Tongue (tissue), 2 donors: Measurements from ENCODE around the gene SDHAF2. TPM values are rescaled to one million over a fixed set of nuclear protein-coding genes. Genes with fewer than 3 reads are reported as not detected.
"Not testable (repeated sequence)": the region's sequence is repeated elsewhere in the genome, so short reads cannot be mapped to it uniquely, and the experiment has no call there.

Source experiments
- DNase-seq: peaks from one replicate; pipeline ENCODE4 v3.0.0-alpha.2; 2015
- total RNA-seq: library from RNA; depleted of rRNA; stranded (reverse); fragments of >200 nt; gene quantifications from one replicate; pipeline ENCODE4 v1.2.3, GENCODE V29; 2014

The SDHAF2 gene
- total RNA-seq = 23.7 TPM

DNA sequence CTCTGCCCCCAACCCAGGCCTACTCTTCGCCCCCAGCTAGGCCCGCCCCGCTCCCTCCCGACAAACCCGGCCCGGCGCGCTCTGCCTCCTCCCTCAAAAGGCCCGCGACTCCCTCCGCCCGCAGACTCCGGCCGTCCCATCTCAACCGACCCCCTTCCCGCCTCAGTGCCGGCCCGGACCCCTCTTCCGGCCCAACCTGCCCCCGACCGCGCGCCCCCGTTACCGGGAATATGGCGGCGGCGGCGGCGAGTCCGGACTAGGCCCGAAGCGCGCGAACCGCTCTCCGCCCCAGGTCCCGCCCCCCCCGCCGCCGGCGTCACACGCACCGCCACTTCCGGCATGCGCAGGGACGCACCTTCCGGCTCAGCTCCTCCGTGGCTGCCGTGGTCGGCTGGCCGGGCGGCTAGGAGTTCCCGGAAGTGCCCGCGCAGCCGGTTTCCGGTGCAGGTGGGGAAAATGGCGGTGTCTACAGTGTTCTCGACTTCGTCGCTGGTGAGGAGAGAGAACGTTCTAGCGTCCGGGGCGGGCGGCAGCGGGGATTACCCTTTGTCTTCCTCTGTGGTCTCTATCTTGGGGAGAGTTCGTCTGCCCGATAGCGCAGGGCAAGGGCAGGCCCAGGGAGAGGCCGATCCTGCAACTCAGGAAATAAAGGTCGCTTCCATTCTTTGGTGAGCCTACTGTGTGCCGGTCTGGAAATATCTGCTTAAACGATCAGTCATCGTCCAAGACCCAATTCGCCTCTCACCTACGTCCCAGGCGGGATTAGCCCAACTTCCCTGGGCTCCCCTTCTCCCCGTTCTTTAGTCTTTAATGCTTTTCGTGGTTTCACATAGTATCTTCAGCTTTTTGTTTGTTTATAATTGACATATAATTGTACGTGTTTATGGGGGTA is at the start of gene SDHAF2, which contains the start of gene CPSF7:
SDHAF2 (plus strand) TSS at position 434 of the 892 bp plus-strand sequence; CDS start at position 457, 23 bp downstream.
CPSF7 (minus strand) TSS at position 285 of the 892 bp plus-strand sequence. CDS start 740 bp downstream, outside the sequence.
- peak; percentile 98 for DNase-seq

DNA sequence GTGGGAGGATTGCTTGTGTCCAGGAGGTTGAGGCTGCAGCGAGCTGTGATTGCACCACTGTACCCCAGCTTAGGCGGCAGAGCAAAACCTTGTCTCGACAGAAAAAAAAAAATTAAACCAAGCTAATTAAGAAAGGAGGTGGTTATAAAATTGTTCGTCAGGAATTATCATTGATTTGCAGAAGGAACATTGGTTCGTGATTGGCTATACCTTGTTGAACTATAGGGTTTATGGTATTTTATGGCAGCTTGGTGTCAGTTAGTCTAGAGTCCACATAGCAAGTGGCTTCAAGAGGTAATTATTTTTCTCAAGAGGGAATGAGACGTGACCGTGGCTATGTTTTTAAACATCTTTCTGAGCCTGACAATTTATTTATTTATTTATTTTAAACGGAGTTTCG is 49.0 kb upstream of the SDHAF2 start:
- DNase-seq = no peak

DNA sequence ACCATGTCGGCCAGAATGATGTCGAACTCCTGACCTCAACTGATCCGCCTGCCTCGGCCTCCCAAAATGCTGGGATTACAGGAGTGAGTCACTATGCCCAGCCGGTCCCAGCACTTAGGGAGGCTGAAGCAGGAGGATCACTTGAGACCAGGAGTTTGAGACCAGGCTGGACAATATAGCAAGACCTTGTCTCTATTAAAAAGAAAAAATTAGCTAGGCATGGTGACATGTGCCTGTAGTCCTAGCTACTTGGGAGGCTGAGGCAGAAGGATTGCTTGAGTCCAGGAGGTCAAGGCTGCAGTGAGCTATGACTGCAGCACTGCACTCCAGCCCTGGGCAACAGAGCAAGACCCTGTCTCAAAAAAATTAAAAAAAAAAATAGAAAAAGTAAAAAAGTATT is 46.1 kb upstream of the SDHAF2 start:
- DNase-seq = not testable (repeated sequence)

DNA sequence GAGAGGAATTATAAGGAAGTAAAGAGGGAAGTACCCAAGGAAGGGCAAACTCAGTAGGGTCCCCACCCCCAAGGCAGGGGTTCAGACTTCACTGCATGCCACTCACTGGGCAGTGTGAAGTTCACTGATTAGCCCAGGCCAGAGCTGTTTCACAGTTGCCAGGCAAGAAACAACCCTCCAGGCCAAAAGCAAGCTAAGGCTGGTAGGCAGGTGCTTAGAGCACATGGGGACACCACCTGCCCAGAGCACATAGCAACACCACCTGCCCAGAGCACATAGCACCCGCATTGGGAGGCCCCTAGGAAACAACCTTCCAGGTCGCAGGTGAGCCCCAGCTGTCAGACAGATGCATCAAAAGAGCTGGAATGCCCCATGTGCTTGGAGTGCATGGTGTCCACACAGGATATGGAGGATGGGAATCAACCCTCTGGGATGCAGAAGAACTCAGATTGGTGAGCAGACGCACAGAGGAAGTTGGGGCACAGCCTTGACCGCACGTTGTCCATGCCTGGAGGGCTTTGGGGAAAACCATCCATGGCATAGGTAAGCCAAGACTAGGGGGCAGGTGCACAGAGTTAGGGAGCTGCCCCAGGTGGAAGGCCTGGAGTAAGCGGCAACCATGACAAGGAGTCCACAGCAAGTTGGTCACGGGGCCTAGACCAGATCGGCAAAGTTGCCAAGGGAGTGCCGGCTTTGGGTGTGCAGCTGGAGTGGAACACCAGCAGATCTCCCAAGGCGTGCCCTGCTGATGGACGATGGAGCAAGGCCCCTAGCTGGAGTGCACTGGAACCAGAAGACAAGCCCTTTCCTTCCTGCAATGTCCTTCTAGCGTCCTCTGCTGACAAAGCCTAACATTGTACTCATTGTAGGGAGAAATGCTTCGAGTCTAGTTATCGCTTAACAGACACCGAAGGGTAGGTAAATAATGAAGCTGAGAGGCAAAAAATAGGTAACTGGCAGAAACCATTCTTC is 45.4 kb upstream of the SDHAF2 start:
- DNase-seq = no peak

DNA sequence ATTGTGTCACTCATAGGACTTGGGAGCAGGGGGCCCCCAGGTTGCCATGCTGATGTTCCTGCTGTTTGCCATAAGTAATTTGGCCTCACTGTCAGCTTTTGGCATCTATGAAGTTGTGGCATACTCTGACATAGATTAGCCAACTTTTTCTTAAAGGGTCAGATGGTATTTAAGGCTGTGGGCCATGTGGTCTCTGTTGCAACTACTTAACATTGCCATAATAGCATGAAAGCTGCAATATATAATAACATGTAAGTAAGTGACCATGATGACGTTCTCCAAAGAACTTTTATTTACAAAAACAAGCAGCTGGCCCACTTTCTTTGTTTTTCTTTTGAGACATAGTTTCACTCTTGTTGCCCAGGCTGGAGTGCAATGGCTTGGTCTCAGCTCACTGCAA is 39.8 kb upstream of the SDHAF2 start:
- no peak for DNase-seq

DNA sequence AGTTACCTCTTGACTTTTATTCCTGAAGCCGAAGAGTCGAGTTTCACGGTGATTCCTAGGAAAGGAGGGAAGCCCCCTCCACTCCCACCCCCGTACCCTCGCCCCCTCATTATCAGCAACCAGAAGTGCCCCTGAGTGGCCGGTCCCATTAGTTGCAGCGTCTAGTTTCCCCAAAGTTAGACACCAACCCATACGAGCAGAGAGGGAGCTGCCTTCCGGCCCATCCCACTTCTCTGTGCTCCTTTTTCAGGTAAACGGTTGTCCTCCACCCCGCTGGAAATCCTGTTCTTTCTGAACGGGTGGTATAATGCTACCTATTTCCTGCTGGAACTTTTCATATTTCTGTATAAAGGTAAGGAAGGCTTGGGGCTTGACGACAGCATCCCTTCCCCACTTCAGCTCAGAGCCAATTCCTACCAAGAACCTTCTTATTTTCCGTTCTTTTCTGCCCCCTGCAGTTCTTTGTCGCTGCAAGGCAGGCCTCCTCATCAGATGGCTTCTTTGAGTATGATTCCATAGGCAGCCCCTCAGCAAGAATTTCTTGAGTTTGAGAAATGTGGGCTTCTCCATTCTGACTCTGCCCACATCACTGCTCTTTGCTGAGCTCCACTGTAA is 36.8 kb upstream of the SDHAF2 start:
- DNase-seq = peak; percentile 34

DNA sequence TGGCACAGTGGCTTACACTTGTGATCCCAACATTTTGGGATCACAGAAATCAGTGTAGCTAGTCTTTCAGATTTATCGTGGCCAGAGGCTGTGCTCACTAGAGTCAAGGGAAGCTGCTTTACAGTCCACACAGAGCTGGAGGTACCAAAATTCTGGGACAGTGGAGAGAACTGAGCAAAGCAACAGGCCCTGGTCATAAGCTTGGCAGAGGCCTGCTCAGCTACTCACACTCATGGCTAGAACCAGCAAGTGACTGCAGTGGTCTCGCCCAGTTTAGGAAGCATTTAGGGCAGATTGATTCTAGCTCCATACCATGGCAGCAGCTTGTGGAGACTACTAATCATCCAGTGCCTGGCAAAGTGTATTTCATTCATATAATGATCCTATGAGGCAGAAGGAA is 28.8 kb upstream of the SDHAF2 start:
- no peak for DNase-seq

DNA sequence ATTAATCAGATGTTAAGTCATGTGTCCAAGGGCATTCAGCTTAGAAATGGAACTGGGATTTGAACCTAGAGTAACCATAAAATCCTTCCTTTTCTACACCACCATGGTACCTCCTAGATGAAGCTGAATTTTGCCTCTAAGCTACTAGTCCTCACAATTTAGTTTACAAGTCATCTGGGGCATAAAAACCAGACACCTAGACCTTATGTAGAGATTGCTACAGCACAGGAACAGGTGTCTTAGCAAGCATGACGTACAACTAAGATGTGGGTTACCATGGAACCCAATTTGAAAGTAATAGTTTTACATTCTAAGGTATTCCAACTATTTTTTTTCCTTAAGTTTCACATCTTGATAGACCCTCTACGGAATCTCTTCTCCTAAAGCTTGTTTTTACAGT is 28.4 kb upstream of the SDHAF2 start:
- DNase-seq = no peak

DNA sequence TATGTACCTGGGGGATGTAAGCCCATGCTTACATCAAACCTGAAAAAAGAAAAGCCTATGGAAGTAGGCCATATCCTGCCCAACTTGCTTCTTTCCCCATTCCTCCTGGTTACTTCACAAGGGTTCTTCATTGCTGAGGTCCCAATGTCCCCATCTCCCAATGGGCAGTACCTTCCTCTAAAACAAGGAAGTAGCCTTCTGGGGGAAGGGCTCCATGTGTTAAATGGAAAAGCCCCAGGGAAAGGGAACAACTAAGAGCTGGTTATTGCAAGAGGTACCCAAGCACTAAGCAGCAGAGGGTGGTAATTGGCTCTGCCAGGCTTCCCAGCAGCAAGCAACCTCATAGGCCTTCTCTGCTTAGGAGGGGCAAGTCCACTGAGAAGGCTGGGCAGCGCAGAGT is 26.3 kb upstream of the SDHAF2 start:
- DNase-seq = no peak

DNA sequence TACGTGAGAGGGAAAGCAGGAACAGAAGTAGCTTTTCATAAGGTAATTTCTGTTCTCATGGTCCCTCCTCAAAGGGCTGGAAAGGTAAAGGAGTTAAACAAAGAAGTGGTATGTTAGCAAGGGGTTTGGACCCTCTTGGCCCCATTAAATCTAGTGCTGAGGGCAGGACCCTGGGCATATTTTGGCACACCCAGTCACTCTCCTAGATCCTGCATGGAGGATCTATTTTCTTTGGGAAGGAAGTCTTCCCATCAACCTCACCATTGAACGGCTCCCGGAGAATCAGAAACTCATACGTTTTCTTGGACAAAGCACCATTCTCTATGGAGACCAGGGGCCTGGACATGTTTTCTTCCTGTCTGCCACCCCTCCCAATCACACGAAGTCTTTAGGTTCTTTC is 25.8 kb upstream of the SDHAF2 start:
- no peak for DNase-seq

DNA sequence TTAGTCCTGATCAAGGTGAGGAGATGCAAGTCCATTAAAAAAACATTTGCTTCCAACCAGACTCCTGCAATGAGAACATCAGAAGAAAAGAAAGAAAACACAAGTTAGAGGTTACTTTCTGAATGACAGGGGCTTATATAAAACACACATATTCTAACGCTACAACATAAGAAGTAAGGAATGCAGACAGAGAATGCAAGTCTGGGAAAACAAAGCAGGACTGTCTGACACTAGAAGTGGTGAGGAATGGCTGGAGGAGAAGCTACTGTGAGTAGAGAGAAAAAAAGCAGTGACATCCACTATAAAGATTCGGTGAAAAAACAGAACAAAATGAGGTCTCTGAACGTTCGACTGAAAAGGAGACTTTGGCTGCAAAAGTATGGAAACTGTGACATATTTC is 25.3 kb upstream of the SDHAF2 start:
- peak; percentile 31 for DNase-seq

DNA sequence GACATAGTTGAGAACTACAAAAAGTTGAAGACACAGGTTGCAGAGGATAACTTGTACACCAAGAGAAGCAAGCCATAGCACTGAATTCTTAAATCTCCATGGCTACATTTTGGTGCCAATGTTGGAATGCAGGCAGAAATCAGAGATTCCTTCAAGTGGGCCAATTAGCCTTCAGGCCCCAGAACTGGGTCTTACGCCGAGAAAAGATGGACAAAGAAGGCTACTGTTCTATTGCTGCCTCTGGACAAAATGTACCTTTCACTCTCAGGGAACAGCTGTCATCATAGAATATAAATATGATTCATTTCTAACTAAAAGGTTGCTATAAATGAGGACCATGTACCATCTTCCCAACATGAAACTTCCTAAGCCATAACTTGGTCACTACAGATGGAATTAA is 23.9 kb upstream of the SDHAF2 start:
- DNase-seq = no peak

DNA sequence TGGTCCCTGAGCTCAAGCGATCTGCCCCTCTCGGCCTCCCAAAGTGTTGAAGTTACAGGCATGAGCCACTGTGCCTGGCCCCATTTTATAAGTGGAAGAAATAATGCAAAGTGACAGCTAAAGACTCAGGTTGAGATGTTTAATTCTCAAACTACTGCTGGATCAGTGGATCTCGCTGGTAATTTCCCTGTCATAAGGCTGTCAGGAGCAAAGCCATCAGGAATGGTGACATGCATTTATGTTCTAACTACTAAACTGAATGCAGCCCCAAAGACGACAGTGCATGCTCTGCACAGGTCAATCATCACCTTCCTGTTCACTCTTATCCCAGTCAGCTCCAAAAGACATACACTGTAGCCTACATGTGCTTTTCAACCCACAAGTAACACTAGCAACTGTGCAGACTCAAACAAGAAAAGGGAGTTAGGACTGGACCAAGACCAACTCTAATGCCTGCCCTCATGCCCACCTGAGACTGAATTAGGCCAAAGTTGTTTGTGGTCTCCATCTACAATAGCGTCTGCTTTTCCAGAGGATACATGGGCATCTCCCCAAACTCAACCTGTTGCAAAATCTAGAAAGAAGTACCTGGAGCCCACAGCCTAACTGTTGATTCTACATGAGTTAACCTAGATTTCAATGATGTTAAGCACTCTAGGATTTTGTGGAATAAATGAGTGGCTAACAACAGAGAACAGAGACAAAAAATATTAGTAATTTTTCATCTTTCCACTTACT is 22.8 kb upstream of the SDHAF2 start:
- no peak for DNase-seq

DNA sequence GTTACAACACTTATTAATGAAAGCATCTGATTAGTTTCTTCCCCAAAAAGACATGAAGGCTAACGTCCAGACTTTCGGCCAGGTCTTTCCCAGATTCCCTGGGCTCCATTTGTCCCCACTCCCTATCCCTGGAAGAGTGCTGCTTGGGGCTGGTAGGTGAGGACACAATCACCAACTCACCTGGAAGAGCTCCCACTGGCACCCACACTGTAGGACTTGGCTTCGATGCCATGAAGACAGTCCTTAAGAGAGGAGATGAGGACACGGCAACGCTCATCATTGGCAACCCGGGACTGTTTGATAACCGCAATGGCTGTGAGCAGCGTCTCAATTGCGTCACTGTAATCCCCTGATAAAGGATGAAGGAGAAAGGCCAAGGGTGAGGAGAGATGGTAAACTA is 18.3 kb upstream of the SDHAF2 start:
- no peak for DNase-seq

DNA sequence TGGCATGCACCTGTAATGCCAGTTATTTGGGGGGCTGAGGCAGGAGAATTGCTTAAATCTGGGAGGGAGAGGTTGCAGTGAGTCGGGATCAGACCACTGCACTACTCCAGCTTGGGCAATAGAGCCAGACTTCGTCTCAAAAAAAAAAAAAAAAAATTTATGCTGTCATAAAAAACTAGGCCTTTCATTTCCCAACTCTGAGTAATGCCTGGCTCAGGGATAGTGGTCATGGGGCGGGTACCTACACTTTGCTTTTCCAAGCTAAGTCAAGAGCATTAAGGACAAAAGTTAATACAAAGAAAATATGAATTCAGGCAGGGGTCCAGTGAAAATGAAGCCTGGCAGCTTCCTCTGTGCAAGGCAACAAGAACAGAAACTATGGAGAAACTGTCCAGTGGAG is 16.4 kb upstream of the SDHAF2 start:
- no peak for DNase-seq

DNA sequence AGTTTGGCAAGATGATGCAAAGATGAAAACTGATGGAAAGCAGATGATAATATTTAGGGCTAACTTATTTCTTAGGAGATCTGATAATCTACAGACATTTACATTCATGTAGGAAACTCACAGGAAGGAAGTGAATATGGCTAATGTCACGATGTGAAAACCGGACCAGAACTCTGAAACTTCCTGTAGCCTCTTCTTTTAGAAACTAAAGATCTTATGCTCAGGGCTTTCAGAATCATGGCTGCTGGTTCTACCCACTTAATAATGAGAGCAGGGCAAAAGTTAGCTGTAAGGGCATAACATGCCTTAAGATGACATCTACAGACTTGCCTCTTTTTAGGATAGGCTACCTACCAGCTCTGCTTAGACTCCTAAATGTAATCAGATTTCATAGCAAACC is 15.4 kb upstream of the SDHAF2 start:
- no peak for DNase-seq

DNA sequence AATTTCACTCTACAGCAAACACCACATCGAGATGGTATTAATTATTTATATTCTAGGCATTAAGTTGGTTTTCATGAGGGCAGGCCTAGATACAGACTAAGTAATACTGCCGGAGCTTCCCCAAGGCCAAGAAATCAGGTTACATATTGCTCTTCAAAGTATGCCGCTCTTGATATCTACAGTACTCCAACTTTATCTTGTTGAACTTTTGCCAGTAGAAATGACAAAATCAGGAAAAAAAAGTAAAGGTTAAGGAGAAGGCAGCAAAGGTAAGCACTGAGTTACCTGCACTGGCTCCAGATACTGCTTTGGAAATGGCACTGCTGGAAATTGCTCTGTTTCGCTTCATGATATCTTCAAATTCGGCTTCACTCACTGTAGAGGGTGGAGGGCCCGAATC is 14.5 kb upstream of the SDHAF2 start:
- no peak for DNase-seq

DNA sequence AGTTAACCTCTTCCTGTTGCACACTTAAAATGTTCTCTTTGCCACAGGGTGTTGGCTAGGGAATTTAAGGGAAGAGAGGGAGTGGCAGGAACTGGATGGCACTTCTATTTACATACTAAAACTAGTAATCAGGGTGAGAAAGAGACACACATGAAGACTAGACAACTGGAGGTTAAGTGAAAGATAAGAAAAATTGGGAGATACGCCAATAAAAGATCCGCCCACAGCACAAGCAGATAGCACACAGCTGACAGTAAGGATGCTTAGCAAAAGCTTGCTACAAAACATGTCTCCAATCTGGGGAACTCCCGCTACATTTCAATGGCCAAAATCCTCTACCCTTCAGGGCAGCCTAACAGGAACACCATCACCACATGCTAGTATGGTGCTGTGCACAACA is 13.0 kb upstream of the SDHAF2 start:
- no peak for DNase-seq

DNA sequence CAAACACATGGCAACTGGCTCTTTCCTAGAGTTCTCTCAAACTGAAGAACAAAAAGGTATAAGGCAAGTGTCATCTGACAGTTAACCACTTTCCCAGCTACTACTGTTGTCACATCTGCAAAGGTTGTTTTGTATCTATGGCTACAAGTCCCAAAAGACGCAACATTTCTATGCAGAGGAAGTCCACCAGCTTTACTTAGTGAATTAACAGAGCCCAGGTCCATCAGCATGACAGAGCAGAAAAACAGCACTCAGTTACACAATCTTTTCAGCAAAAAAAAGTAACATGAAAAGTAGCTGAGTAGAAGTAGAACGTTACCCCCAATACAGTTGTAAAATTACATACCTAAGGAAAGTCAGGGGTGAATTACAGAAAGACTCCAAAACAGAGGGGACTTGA is 12.3 kb upstream of the SDHAF2 start:
- DNase-seq = peak; percentile 19

DNA sequence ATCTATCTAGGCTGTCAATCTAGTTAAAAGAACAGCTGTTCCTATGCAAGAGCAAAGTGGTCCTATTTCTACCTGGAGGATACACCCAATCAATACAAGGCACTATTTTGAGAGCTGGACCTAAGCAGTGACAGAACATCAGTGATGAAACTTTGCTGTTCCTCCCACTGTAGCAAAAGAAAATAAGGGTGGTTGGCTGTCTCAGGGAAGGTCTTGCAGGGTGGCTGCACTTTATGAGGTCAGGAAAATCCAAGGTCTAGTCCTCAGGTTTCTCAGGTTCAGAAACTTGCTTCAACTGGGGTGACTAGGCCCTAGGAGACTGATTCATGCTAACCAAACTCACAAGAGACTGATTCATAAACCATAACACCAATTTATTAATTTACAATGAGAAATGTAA is 11.8 kb upstream of the SDHAF2 start:
- DNase-seq = no peak

DNA sequence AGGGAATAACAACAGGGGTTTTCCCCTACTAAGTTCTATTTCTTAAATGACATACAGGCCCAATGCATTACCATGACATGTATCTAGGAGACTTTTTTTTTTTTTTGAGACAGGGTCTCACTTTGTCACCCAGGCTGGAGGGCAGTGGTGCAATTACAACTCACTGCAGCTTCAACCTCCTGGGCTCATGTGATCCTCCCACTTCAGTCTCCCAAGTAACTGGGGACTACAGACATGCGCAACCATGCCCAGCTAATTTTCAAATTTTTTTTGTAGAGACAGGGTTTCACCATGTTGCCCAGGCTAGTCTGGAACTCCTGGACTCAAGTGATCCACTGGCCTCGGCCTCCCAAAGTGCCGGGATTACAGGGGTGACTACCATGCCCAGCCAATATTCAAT is 7.7 kb upstream of the SDHAF2 start:
- no peak for DNase-seq
